ENCODE measurements around the gene RASD1.

The RASD1 gene

DNA sequence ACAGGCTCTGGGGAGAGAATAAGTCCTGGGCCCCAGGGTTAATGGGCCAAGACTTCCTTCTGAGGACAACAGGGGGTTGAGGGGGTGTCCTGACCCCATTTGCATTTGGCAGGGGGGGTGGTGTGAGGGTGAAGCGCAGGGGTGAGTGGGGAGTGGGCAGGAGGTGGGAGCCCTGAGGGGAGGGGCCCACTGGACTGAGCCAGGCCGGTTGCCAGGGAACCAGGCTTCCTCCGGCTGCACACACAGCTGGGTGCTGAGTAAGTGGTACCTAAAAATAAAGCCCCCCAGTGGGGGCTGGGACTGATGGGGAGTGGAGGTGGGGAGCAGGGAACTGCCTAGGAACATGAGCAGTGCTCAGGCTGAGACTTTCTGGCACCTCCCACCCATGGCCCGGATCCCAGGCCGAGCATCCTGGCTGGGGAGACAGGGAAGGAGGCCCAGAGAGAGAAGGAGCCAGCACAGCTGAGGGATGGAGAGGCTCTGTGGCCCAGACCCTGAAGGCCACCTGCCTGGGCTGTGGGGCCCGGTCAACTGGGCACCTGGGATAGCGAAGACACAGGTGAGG, 7.5 kb upstream of the RASD1 start:
- TF ChIP-seq CTCF (conservative IDR thresholded peaks at IDR 0.05) = no peak
- H3K27ac ChIP-seq = no peak overlapping the region

DNA sequence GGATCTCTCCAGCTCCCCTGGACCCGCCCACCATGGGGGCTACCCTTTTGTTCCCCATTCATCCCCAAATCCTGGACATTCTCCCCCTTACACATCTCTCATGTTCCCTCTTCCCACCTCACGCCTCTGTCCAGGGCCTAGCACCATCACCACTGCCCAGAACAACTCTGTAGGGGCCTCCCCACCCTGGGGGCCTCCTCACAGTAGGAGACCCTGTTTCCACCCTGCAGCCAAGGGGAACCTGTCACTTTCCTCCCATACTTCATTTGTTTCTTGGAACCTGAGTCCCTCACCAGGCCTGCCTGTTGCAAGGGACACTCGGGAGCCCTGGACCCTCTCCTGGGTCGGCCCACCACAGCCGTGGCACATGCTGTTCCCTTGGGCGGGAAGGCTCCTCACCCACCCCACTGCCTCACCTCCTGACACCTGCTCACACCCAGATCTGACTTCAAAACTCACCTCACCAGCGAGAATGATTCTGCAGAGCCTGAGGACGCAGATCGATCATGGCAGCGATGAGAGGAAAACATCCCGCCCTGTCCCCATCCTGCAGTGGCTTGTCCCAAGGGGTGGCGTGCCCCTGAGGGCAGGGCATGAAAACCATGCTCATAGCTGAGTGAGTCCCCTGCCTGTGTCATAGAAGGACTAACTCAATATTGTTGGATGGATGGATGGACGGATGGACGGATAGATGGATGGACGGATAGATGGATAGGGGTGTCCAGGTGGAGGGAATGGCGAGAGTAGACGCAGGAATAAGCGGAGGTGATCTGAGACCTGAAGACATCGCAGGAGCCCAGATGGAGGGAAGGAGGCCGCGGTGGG, 6.8 kb upstream of the RASD1 start:
- H3K27ac ChIP-seq = no peak overlapping the region
- TF ChIP-seq CTCF (conservative IDR thresholded peaks at IDR 0.05) = no peak

- no peak overlapping the region for H3K27ac ChIP-seq
- no peak for TF ChIP-seq CTCF (conservative IDR thresholded peaks at IDR 0.05)
These were observed 4.9 kb upstream of the RASD1 start for GRCh38 chr17:17500999-17501605.

DNA sequence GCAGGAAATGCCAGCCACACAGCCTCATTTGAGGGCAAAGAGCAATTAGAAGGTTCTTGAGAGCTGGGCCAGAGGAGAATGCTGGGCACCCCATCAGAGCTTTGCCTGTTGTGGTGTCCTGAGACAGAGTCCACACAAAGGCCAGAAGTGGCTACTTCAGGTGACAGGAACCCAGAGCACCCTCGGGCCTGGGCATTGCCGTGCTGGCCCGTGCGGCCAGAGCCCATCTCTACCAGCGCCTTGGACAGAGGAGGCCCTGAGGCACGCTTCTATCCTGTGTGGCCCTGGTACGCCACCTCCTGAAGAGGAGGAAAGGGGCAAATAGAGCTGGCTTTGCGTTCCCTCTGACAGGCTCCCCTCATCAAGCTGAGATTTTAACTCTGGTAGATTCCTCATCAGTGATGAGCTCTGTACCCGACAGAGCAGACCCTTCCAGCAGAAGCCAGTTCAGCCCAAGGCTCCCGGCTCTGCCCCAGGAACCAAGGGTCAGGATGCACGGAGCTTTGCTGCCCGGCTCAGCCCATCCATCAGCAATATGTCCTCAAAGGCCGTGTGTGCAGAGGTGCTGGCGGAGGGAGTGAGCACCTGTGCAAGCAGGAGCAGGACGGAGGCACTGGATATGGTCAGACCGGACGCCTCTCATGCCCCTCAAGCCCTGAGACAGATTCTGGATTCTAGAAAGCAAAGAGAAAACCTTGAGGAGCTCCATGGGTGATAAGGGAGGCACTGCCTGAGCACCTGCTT, 3.4 kb upstream of the RASD1 start:
- no peak for TF ChIP-seq CTCF (conservative IDR thresholded peaks at IDR 0.05)
- H3K27ac ChIP-seq = no peak overlapping the region

DNA sequence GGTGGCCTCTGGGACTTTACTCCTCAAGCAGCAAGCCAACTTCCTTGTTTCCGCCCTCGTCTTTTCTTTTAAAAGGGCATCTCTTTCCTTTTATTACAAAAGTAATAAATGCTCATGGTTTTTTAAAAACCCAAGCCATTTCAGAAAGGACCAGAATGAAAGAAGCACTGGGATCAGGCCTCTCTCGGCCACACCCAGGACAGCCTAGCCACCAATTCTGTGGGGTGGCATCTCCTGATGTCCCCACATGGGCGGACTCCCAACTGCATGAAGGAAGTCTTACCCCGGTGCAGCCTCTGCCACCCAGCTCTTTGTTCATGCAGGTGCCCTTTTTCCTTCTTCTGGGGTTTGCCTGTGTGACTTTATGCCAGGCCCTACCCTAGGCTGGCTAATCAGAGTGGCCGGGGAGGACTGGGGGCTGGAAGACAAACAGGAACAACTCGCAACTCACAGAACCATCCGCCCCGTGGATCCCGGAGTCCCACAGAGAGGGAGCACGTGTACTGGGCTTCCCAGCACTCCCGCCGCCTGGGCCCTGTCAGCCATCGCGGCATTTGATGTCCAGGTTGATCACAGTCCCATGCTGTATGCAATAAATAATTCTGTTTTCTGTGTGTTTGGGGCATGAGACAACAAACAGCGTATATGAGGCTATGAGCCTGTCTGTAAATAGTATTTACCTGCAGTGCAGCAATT, 2.6 kb upstream of the RASD1 start:
- H3K27ac ChIP-seq = no peak overlapping the region
- no peak for TF ChIP-seq CTCF (conservative IDR thresholded peaks at IDR 0.05)

DNA sequence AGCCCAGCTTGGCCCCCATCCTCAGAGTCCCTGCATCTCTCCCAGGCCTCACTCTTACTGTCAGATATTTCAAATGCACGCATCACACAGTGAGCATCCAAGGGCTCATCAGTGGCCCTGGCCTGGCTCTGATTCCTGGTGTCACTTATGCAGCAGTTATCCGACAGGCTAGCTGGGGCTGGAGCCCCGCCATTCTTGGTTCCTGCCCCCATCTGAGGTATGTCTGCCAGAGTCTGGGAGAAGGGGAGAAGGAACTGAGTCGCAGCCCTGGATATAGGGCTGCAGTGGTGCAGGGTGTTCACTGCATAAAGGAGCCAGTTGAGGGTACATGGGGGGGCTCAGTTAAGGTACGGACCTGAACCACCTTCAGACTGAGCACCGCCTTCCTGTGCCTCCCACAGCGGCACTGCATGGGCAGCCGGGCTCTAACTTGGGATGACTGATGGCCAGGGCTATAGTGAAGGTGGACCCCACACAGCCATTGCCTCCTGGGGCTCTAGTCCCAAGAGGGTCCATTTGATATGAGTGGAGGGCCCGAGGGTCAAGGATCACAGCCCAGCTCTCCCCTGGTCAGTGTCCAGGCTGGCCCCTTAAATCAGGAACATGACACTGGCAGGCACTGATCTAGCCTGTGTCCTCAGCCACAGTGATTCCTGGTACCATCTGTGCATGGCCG, 1.8 kb upstream of the RASD1 start:
- no peak for TF ChIP-seq CTCF (conservative IDR thresholded peaks at IDR 0.05)
- no peak overlapping the region for H3K27ac ChIP-seq

Measured in VCaP (cell line).